ENCODE measurements around the gene ADAMTSL4. TPM values are rescaled to one million over a fixed set of nuclear protein-coding genes. Genes with fewer than 3 reads are reported as not detected.

Gene ADAMTSL4
- total and polyA plus RNA-seq, 9 of the 15 experiments (the other 6 are each of a cell fraction or from before 2014, with no cell fraction given), result 12.7 to 212 (median 35.6) TPM

DNA sequence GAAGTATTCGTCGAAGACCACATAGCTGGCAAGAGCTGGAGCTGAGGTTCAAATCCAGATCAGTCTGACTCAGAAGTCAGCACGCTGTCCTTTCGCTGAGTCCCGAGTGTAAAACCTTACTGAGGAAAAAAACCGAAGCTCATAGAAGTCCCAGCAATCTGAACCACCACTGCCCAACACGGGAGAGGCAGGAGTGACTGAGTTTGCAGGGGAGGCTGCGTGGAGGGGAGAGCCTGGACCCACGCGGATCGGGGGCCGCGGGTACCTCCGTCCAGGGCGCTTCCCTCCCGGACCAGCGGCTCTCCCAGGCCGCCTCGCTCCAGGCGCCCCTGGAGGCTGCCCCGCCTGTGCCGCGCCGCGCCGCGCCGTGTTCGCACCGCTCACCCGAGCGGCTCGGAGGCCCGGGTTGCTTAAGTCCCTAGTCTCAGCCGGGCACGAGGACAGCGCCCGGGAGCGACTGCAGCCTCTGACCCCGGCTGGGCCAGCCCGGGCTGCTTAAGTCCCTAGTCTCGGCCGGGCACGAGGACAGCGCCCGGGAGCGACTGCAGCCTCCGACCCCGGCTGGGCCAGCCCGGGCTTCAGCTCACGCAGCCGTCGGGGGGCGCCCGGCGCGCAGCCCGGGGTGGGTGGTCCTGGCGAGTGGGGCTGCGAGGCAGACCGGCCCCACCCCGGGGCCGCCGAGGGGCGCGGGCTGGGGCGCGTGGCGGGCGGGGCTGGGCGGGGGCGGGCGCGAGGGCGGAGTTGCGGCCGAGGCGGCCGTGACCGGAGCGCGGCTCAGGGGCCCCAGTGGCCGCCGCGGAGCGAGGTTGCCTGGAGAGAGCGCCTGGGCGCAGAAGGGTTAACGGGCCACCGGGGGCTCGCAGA lies at the start of gene ADAMTSL4 (continued):
- TF ChIP-seq, protein P1, sequence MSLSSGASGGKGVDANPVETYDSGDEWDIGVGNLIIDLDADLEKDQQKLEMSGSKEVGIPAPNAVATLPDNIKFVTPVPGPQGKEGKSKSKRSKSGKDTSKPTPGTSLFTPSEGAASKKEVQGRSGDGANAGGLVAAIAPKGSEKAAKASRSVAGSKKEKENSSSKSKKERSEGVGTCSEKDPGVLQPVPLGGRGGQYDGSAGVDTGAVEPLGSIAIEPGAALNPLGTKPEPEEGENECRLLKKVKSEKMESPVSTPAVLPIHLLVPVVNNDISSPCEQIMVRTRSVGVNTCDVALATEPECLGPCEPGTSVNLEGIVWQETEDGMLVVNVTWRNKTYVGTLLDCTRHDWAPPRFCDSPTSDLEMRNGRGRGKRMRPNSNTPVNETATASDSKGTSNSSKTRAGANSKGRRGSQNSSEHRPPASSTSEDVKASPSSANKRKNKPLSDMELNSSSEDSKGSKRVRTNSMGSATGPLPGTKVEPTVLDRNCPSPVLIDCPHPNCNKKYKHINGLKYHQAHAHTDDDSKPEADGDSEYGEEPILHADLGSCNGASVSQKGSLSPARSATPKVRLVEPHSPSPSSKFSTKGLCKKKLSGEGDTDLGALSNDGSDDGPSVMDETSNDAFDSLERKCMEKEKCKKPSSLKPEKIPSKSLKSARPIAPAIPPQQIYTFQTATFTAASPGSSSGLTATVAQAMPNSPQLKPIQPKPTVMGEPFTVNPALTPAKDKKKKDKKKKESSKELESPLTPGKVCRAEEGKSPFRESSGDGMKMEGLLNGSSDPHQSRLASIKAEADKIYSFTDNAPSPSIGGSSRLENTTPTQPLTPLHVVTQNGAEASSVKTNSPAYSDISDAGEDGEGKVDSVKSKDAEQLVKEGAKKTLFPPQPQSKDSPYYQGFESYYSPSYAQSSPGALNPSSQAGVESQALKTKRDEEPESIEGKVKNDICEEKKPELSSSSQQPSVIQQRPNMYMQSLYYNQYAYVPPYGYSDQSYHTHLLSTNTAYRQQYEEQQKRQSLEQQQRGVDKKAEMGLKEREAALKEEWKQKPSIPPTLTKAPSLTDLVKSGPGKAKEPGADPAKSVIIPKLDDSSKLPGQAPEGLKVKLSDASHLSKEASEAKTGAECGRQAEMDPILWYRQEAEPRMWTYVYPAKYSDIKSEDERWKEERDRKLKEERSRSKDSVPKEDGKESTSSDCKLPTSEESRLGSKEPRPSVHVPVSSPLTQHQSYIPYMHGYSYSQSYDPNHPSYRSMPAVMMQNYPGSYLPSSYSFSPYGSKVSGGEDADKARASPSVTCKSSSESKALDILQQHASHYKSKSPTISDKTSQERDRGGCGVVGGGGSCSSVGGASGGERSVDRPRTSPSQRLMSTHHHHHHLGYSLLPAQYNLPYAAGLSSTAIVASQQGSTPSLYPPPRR (CRISPR knock-in tag; IDR thresholded peaks at IDR 0.05; ENCODE audit: borderline replicate concordance), result no peak
- TF ChIP-seq CEBPG (CRISPR knock-in tag; IDR thresholded peaks at IDR 0.05), result peak; percentile 74
- TF ChIP-seq CEBPG (tag; conservative IDR thresholded peaks at IDR 0.05 in 1 of 2, IDR thresholded peaks at IDR 0.05 in 1 of 2), result peak in 1 of 2 experiments; percentile 67; a peak in 2 of 4 replicates
- TF ChIP-seq ELF4 (CRISPR knock-in tag; IDR thresholded peaks at IDR 0.05), result no peak
- no peak for TF ChIP-seq LEF1 (IDR thresholded peaks at IDR 0.05)
- TF ChIP-seq DACH1 (IDR thresholded peaks at IDR 0.05; ENCODE audit: partially characterized antibody), result no peak
- TF ChIP-seq ZNF695 (CRISPR knock-in tag; IDR thresholded peaks at IDR 0.05), result no peak
- no peak for TF ChIP-seq BDP1 (IDR thresholded peaks at IDR 0.05; ENCODE audit: insufficient read depth, insufficient read length)
- TF ChIP-seq HNRNPK (IDR thresholded peaks at IDR 0.05; ENCODE audit: low read depth, low read length, poor library complexity, severe bottlenecking), result no peak
- TF ChIP-seq ZNF785 (CRISPR knock-in tag; IDR thresholded peaks at IDR 0.05), result no peak
- peak; percentile 99 for TF ChIP-seq ZBTB7A (IDR thresholded peaks at IDR 0.05; ENCODE audit: borderline replicate concordance, control insufficient read depth, low read depth, low read length)
- no peak for TF ChIP-seq ASH1L (IDR thresholded peaks at IDR 0.05; ENCODE audit: borderline replicate concordance, low read depth, partially characterized antibody)
- TF ChIP-seq TCFL5 (CRISPR knock-in tag; conservative IDR thresholded peaks at IDR 0.05), result no peak
- TF ChIP-seq PCBP1 (IDR thresholded peaks at IDR 0.05; ENCODE audit: low read depth, low read length, poor library complexity, severe bottlenecking), result no peak
- no peak for TF ChIP-seq SRSF1 (IDR thresholded peaks at IDR 0.05; ENCODE audit: low read depth, low read length)
- no peak for TF ChIP-seq NFE2L1 (tag; IDR thresholded peaks at IDR 0.05; ENCODE audit: borderline replicate concordance, low read depth)
- TF ChIP-seq KDM1A (IDR thresholded peaks at IDR 0.05), result no peak
- peak; percentile 57; the same call in 1 of the 2 replicates for TF ChIP-seq ZBTB1 (CRISPR knock-in tag; IDR thresholded peaks at IDR 0.05; ENCODE audit: borderline replicate concordance, low read depth)
- no peak for TF ChIP-seq RFX7 (CRISPR knock-in tag; IDR thresholded peaks at IDR 0.05)
- TF ChIP-seq CXXC5 (CRISPR knock-in tag; IDR thresholded peaks at IDR 0.05), result peak; percentile 85
- TF ChIP-seq TFAM (CRISPR knock-in tag; conservative IDR thresholded peaks at IDR 0.05), result no peak
- TF ChIP-seq FOXJ3 (CRISPR knock-in tag; IDR thresholded peaks at IDR 0.05), result no peak
- no peak for TF ChIP-seq ZNF174 (CRISPR knock-in tag; IDR thresholded peaks at IDR 0.05)
- TF ChIP-seq STAG1 (CRISPR knock-in tag; IDR thresholded peaks at IDR 0.05; ENCODE audit: borderline replicate concordance), result 0 out of 2 replicates have a peak, but pooled peaks have one; percentile 11
- no peak for TF ChIP-seq NFXL1 (CRISPR knock-in tag; IDR thresholded peaks at IDR 0.05)
- TF ChIP-seq FOS (IDR thresholded peaks at IDR 0.05; ENCODE audit: extremely low read depth, insufficient read length), result no peak

Data from K562 (cell line).